ENCODE measurements around the gene MRM3. TPM values are rescaled to one million over a fixed set of nuclear protein-coding genes. Genes with fewer than 3 reads are reported as not detected.

MRM3 gene
- total RNA-seq, 1 donor from 2014 or later: 12.1 TPM

- DNase-seq (ENCODE audit: low spot score) (no peak), ATAC-seq (no peak)
- intact Hi-C loops (cut with DNase I): no loop called here
Measured at GRCh38 chr17:838486-838885, 56.3 kb downstream of the MRM3 start.

- intact Hi-C loops (cut with DNase I): no loop called here
- DNase-seq (ENCODE audit: low spot score): no peak
- peak; percentile 38 for ATAC-seq
Measured at GRCh38 chr17:841313-841712, 59.2 kb downstream of the MRM3 start.

Other genes with a start within 250 kb of the MRM3 start
- 76.6 TPM for gene VPS53, start 67.5 kb upstream of the MRM3 start, total RNA-seq
- gene TLCD3A, start 49.8 kb upstream of the MRM3 start, total RNA-seq: 10.1 TPM
- 18.1 TPM for gene GEMIN4, start 30.1 kb upstream of the MRM3 start, total RNA-seq
- 55.7 TPM for gene GLOD4, start 73 bp upstream of the MRM3 start, total RNA-seq
- 44.3 TPM for gene NXN, start 197.4 kb downstream of the MRM3 start, total RNA-seq
- 9.3 TPM for gene TIMM22, start 214.8 kb downstream of the MRM3 start, total RNA-seq

Data from sciatic nerve (tissue), 2 donors.